ENCODE measurements around the gene NUTM1. TPM values are rescaled to one million over a fixed set of nuclear protein-coding genes. Genes with fewer than 3 reads are reported as not detected.

The NUTM1 gene
- not detected in 5 replicates for total RNA-seq (2022; extraction: Qiagen RNA extraction; ENCODE audit: low read depth)

GRCh38 chr15:34342737-34343575 is at the start of gene NUTM1, which contains the start of gene NOP10:
NUTM1 (plus strand) TSS chr15:34343315; CDS start chr15:34343697, 382 bp downstream.
NOP10 (minus strand) TSS chr15:34343136; CDS start chr15:34343073, 63 bp downstream.

GRCh38 chr15:34337557-34338306 is 5.4 kb upstream of the NUTM1 start, which contains the start of gene SLC12A6:
SLC12A6 (minus strand) TSS chr15:34337781; CDS start chr15:34336680, 1,101 bp downstream.

GRCh38 chr15:34367101-34368081 is 24.3 kb downstream of the NUTM1 start, which contains the start of gene LPCAT4:
LPCAT4 (minus strand) TSS chr15:34367196; CDS start chr15:34367100, 96 bp downstream.

Other genes with a start within 250 kb of the NUTM1 start
- 129 to 153 TPM (median 148 TPM) in 5 replicates for gene EMC7, start 241.5 kb upstream of the NUTM1 start, total RNA-seq (2022; extraction: Qiagen RNA extraction; ENCODE audit: low read depth)
- 0.96 to 1.7 TPM (median 1.6 TPM) in 5 replicates for gene PGBD4, start 241.2 kb upstream of the NUTM1 start, total RNA-seq (2022; extraction: Qiagen RNA extraction; ENCODE audit: low read depth)
- 21.1 to 35.8 TPM (median 30.7 TPM) in 5 replicates for gene KATNBL1, start 133.2 kb upstream of the NUTM1 start, total RNA-seq (2022; extraction: Qiagen RNA extraction; ENCODE audit: low read depth)
- gene EMC4, start 118.3 kb upstream of the NUTM1 start, total RNA-seq (2022; extraction: Qiagen RNA extraction; ENCODE audit: low read depth), result 195 to 211 TPM (median 198 TPM) in 5 replicates
- 3.9 to 7.5 TPM (median 4.8 TPM) in 5 replicates for gene SLC12A6, start 5.5 kb upstream of the NUTM1 start, total RNA-seq (2022; extraction: Qiagen RNA extraction; ENCODE audit: low read depth)
- gene NOP10, start 179 bp upstream of the NUTM1 start, total RNA-seq (2022; extraction: Qiagen RNA extraction; ENCODE audit: low read depth), result 531 to 628 TPM (median 546 TPM) in 5 replicates
- gene LPCAT4, start 23.9 kb downstream of the NUTM1 start, total RNA-seq (2022; extraction: Qiagen RNA extraction; ENCODE audit: low read depth), result 47.2 to 62.6 TPM (median 59.1 TPM) in 5 replicates
- gene GOLGA8A, start 94.5 kb downstream of the NUTM1 start, total RNA-seq (2022; extraction: Qiagen RNA extraction; ENCODE audit: low read depth), result 4.9 to 12.8 TPM (median 7.9 TPM) in 5 replicates
- gene GOLGA8B, start 240.3 kb downstream of the NUTM1 start, total RNA-seq (2022; extraction: Qiagen RNA extraction; ENCODE audit: low read depth), result 14.1 to 22.5 TPM (median 17.9 TPM) in 5 replicates